NT2/D1 (cell line): ENCODE data around the gene ARMCX1.

ENCODE experiments used
- SUZ12 ChIP-seq: IDR thresholded peaks from 2 replicates; pipeline ENCODE4 v1.6.1; 2011; ENCODE audit not compliant: insufficient read length, insufficient read depth; ENCODE audit errors: extremely low read depth
- YY1 ChIP-seq: IDR thresholded peaks from 2 replicates; pipeline ENCODE4 v1.6.1; 2011; ENCODE audit not compliant: insufficient read length, insufficient read depth

DNA sequence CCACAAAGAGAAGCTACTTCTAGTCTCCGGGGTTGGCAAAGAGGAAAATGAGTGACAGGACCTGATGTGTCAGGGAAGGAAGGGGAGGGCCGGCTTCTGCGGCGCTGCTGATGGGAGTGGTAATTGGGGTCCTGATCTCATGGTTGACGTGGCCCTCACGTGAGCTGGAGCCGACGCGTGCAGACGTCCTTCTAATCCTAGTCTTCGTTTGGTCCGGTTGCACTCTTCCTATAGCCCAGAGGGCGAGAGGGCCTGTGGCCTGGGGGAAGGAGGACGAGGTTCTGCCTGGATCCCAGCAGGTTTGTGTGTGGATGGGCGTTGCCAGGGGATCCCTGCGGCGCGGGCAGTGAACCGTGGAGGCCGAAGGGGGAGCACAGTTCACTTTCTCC lies at the start of gene ARMCX1:
- TF ChIP-seq YY1, result no peak
- no peak for TF ChIP-seq SUZ12
